SK-N-MC (cell line): ENCODE data around the gene AUTS2.

Experiments used
- EZH2 ChIP-seq: fragments of 200-600 bp; sonication (generic); IDR thresholded peaks from one replicate; pipeline ENCODE4 v1.6.1; 2017; ENCODE audit warnings: antibody characterized with exemption
- POLR2AphosphoS5 ChIP-seq: IDR thresholded peaks from 2 replicates; pipeline ENCODE4 v1.6.1; 2012; ENCODE audit warnings: mild to moderate bottlenecking, low read depth, low read length, borderline replicate concordance

DNA sequence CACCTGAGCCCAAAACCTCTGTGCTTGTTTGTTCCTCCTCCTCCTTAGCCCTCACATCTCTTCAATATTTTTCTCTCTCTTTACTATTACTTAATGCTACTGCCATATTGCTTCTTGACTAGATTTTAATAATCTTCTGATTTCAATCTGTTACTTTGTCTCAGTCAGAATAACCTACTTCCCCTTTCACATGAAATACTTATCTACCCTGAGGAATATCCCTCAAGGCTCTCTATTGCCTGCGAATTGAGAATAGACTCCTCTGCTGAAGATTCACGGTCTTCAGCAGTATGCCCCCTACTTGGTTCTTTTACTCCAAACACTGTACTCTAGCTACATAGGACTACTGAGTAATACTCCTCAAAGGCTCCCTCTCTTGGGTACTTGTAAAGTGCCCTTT is 430.3 kb downstream of the AUTS2 start:
- TF ChIP-seq EZH2 (no peak), POLR2AphosphoS5 (no peak)
